Cardiac muscle cell (in vitro differentiated cells and primary cell): Measurements from ENCODE around the gene TGM1. TPM values are rescaled to one million over a fixed set of nuclear protein-coding genes. Genes with fewer than 3 reads are reported as not detected.

Source experiments
- DNase-seq, 2 donors: peaks; one replicate each; pipeline versions ENCODE4 v3.0.0 to v3.0.0-alpha.2; 2010 to 2017; ENCODE audit warnings: low read depth in 1 of 2, low spot score in 1 of 2
- H3K27ac ChIP-seq: fragments of 200-600 bp; sonication (generic); 2 replicates; pipeline ENCODE4 v1.5.1; 2016
- H3K27me3 ChIP-seq: fragments of 200-600 bp; sonication (generic); 2 replicates; pipeline ENCODE4 v1.6.0; 2016; ENCODE audit warnings: control low read depth
- H3K36me3 ChIP-seq: fragments of 200-600 bp; sonication (generic); 2 replicates; pipeline ENCODE4 v1.5.1; 2016; ENCODE audit warnings: control low read depth
- H3K4me1 ChIP-seq: fragments of 200-600 bp; sonication (generic); 2 replicates; pipeline ENCODE4 v1.8.1; 2017; ENCODE audit warnings: low read depth, mild to moderate bottlenecking, mixed run types
- H3K4me3 ChIP-seq: fragments of 200-600 bp; sonication (generic); 2 replicates; pipeline ENCODE4 v1.5.1; 2016; ENCODE audit warnings: mild to moderate bottlenecking
- H3K9me3 ChIP-seq: fragments of 200-600 bp; sonication (generic); 2 replicates; pipeline ENCODE4 v1.5.1; 2017; ENCODE audit warnings: low read depth, mild to moderate bottlenecking, control low read depth
- CTCF ChIP-seq: IDR thresholded peaks from 2 replicates; pipeline ENCODE4 v1.5.1; 2012; ENCODE audit warnings: low read depth, mild to moderate bottlenecking, low read length
- polyA plus RNA-seq: library from polyadenylated mRNA; unstranded; fragments of >200 nt; fragmentation: Nextera tagmentation; extraction: Ambion mirVana; gene quantifications from 2 replicates; pipeline ENCODE4 v1.2.1, GENCODE V29; 2016
- total RNA-seq: library from RNA; depleted of rRNA; stranded (reverse); fragments of >200 nt; gene quantifications from 2 replicates; pipeline ENCODE4 v1.2.3, GENCODE V29; 2016

TGM1 gene
- total and polyA plus RNA-seq, 2 experiments from 2014 or later, result 1.7 TPM; not detected in 1

- Histone ChIP-seq H3K4me3 (no peak overlapping the region), H3K27ac (no peak overlapping the region), H3K9me3 (no peaks in the 10 kb centered on the region), H3K36me3 (no peaks in the 10 kb centered on the region), H3K4me1 (no peaks in the 10 kb centered on the region), H3K27me3 (no peaks in the 10 kb centered on the region)
- no peak for TF ChIP-seq CTCF
- no peak for DNase-seq
Observed at GRCh38 chr14:24277606-24278321, 14.8 kb upstream of the TGM1 start.

DNA sequence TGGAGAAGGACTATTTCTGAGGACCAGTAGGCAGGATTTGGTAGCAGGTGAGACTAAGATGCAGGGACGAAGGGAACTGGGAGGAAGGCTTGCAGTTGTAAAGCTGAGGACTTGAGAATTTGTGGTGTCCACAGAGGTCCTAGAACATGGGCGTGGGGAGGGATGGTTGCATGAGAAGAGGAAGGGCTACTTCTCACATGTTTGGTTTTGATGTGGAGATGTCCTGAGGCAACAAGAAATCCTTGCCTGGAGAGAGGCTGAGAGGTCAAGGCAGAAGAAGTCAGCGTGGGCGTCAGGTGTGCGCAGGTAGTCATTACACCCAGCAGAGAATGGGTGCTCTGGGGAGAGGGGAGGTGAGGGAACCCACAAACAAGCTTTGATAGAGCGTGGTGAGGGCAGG lies 14.1 kb upstream of the TGM1 start:
- H3K27ac ChIP-seq, result no peak overlapping the region
- DNase-seq, result no peak
- TF ChIP-seq CTCF, result no peak
- H3K4me3 ChIP-seq, result no peak overlapping the region
- no peaks in the 10 kb centered on the region for H3K9me3 ChIP-seq
- H3K36me3 ChIP-seq, result no peaks in the 10 kb centered on the region
- no peaks in the 10 kb centered on the region for H3K4me1 ChIP-seq
- H3K27me3 ChIP-seq, result no peaks in the 10 kb centered on the region

DNA sequence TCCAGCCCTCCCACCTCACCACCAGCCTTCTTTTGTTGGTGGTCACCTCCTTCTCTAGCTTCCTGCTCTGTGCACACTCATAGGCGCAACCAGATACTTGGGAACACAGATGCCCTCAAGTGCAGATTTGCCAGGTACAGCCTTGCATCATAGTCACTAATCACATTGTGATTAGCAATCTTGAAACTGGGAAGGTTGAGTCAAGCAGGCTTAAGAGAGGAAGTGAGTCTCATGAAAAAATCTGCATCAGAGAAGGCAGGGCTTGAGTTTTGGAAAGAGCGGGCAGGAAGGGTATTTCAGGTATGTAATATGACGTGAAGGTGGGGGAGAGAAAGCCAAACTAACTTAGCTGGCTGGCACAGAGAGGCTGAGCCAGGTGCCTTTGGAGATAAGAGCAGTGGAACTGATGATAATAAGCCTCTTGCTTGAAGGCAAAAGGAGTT lies 11.1 kb upstream of the TGM1 start:
- Histone ChIP-seq H3K27ac (no peak overlapping the region), H3K9me3 (no peaks in the 10 kb centered on the region), H3K27me3 (no peaks in the 10 kb centered on the region), H3K4me3 (no peak overlapping the region), H3K36me3 (no peaks in the 10 kb centered on the region), H3K4me1 (no peaks in the 10 kb centered on the region)
- TF ChIP-seq CTCF, result no peak
- DNase-seq, result no peak

DNA sequence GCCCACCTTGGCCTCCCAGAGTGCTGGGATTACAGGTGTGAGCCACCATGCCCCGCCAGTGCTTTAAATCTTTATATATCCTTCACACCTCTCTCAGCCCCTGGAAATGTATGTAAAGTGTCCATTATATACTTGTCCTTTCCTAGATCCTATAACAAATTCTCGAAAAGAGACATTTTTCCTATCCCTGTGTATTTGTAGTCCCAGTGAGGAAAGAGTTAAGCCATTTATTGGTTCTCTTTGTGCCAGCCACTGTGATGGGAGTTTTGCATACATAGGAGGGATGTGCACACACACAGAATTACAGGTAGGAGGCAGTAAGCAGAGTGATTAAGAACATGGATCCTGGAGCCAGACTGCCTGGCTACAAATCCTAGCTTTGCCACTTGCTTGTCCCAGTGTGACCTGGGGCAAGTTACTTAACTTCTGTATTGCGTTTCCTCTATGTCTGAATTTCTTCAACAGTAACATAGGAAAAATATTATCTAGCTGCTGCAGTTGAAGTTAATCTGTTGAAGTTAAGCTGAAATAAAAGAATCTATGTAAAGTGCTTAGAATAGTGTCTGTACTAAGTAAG lies 10.5 kb upstream of the TGM1 start:
- TF ChIP-seq CTCF, result no peak
- Histone ChIP-seq H3K4me3 (no peak overlapping the region), H3K36me3 (no peaks in the 10 kb centered on the region), H3K27ac (no peak overlapping the region), H3K9me3 (no peaks in the 10 kb centered on the region), H3K27me3 (no peaks in the 10 kb centered on the region), H3K4me1 (no peaks in the 10 kb centered on the region)
- DNase-seq, result no peak

DNA sequence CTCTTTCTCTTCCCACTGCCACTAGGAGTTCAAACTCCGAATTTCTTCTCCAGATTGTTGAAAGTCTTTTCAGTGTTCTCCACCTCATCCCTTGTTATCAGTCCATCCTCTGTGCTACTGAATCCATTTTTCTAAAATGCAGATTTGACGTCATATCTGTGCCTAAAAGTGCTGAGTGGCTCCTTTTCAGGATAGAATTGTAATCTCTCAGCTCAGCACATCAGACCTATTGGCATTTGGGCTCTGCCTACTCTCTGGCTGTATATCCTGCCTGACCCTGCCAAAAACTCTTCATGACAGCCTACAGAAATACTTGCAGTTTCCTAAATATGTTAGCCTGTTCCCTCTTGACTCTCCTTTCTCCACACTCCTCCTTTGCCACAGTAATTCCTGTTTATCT lies 9.5 kb upstream of the TGM1 start:
- H3K4me3 ChIP-seq, result no peak overlapping the region
- H3K27me3 ChIP-seq, result no peaks in the 10 kb centered on the region
- H3K4me1 ChIP-seq, result no peaks in the 10 kb centered on the region
- H3K9me3 ChIP-seq, result no peaks in the 10 kb centered on the region
- no peaks in the 10 kb centered on the region for H3K36me3 ChIP-seq
- no peak for TF ChIP-seq CTCF
- H3K27ac ChIP-seq, result no peak overlapping the region
- no peak for DNase-seq
